ENCODE results near the gene TNNT1.

GRCh38 chr19:55188625-55189024 is 39.6 kb upstream of the TNNT1 start:
- TF ChIP-seq CTCF (IDR thresholded peaks at IDR 0.05; ENCODE audit: insufficient read depth, low read depth, low read length) (no peak), EZH2 (IDR thresholded peaks at IDR 0.05; ENCODE audit: insufficient read depth, low read length) (no peak)

Measured in astrocyte (in vitro differentiated cells and primary cell).